Activated CD4-positive, alpha-beta T cell treated with anti-CD3 and anti-CD28 coated beads, Interleukin-2, Interleukin-6, amounts not matched to agents 100 ng/mL and 50 ng/mL, durations not matched to agents 16 hours and 8 hours (primary cell): Measurements from ENCODE around the gene TAF3.

Experiments used
- DNase-seq: peaks from one replicate; pipeline ENCODE4 v3.0.0-alpha.2; 2020

Gene TAF3

GRCh38 chr10:7881119-7881518, 62.8 kb downstream of the TAF3 start:
- DNase-seq, result no peak

GRCh38 chr10:7886056-7886455, 67.8 kb downstream of the TAF3 start:
- DNase-seq, result no peak

GRCh38 chr10:7887174-7887816, 69.0 kb downstream of the TAF3 start:
- DNase-seq, result no peak

- DNase-seq, result no peak
Measured at GRCh38 chr10:7889947-7890542, 71.7 kb downstream of the TAF3 start.

- no peak for DNase-seq
Measured at GRCh38 chr10:7890781-7891180, 72.5 kb downstream of the TAF3 start.

GRCh38 chr10:7891634-7892033, 73.3 kb downstream of the TAF3 start:
- no peak for DNase-seq

GRCh38 chr10:7892146-7892545, 73.8 kb downstream of the TAF3 start:
- no peak for DNase-seq

GRCh38 chr10:7895699-7896090, 77.4 kb downstream of the TAF3 start:
- no peak for DNase-seq

GRCh38 chr10:7896297-7896696, 78.0 kb downstream of the TAF3 start:
- no peak for DNase-seq

GRCh38 chr10:7901256-7901655, 83.0 kb downstream of the TAF3 start:
- no peak for DNase-seq

- no peak for DNase-seq
Measured at GRCh38 chr10:7902413-7902812, 84.1 kb downstream of the TAF3 start.

- no peak for DNase-seq
Measured at GRCh38 chr10:7903851-7904250, 85.5 kb downstream of the TAF3 start.

GRCh38 chr10:7906128-7906527, 87.8 kb downstream of the TAF3 start:
- no peak for DNase-seq

- DNase-seq, result no peak
Measured at GRCh38 chr10:7908541-7909210, 90.4 kb downstream of the TAF3 start.

- no peak for DNase-seq
Measured at GRCh38 chr10:7913126-7913872, 95.0 kb downstream of the TAF3 start.

- no peak for DNase-seq
Measured at GRCh38 chr10:7915923-7916536, 97.7 kb downstream of the TAF3 start.

- DNase-seq, result no peak
Measured at GRCh38 chr10:7917736-7918135, 99.4 kb downstream of the TAF3 start.

GRCh38 chr10:7922707-7923106, 104.4 kb downstream of the TAF3 start:
- no peak for DNase-seq

GRCh38 chr10:7928536-7928935, 110.2 kb downstream of the TAF3 start:
- no peak for DNase-seq

- no peak for DNase-seq
Measured at GRCh38 chr10:7932301-7933036, 114.2 kb downstream of the TAF3 start.

- DNase-seq, result no peak
Measured at GRCh38 chr10:7933262-7933661, 115.0 kb downstream of the TAF3 start.

- DNase-seq, result no peak
Measured at GRCh38 chr10:7933757-7934156, 115.5 kb downstream of the TAF3 start.
